Measurements from ENCODE around the gene DMWD.

The DMWD gene

GRCh38 chr19:45792470-45793177 lies at the start of gene DMWD:
Gene DMWD, minus strand, starts transcription at chr19:45792845. Its CDS starts 89 bp downstream, at chr19:45792756.
- peak; percentile 98 for DNase-seq

GRCh38 chr19:45842198-45842597 lies 49.6 kb upstream of the DMWD start:
- no peak for DNase-seq

GRCh38 chr19:45834970-45835369 lies 42.3 kb upstream of the DMWD start:
- no peak for DNase-seq

GRCh38 chr19:45828945-45829344 lies 36.3 kb upstream of the DMWD start:
- DNase-seq: no peak

- DNase-seq: no peak
Observed at GRCh38 chr19:45828523-45828922, 35.9 kb upstream of the DMWD start.

GRCh38 chr19:45827459-45828093 lies 34.9 kb upstream of the DMWD start:
- DNase-seq: no peak

- DNase-seq: no peak
Observed at GRCh38 chr19:45826934-45827333, 34.3 kb upstream of the DMWD start.

GRCh38 chr19:45825917-45826893 lies 33.6 kb upstream of the DMWD start:
- DNase-seq: no peak

GRCh38 chr19:45825263-45825605 lies 32.6 kb upstream of the DMWD start:
- no peak for DNase-seq

- no peak for DNase-seq
Observed at GRCh38 chr19:45824531-45825262, 32.1 kb upstream of the DMWD start.

- no peak for DNase-seq
Observed at GRCh38 chr19:45824041-45824471, 31.4 kb upstream of the DMWD start.

GRCh38 chr19:45823182-45823581 lies 30.5 kb upstream of the DMWD start:
- no peak for DNase-seq

- DNase-seq: no peak
Observed at GRCh38 chr19:45822716-45823115, 30.1 kb upstream of the DMWD start.

GRCh38 chr19:45821570-45821969 lies 28.9 kb upstream of the DMWD start:
- no peak for DNase-seq

GRCh38 chr19:45821103-45821521 lies 28.5 kb upstream of the DMWD start:
- DNase-seq: no peak

- DNase-seq: no peak
Observed at GRCh38 chr19:45820413-45821102, 27.9 kb upstream of the DMWD start.

GRCh38 chr19:45819769-45820168 lies 27.1 kb upstream of the DMWD start:
- no peak for DNase-seq

GRCh38 chr19:45817725-45818301 lies 25.2 kb upstream of the DMWD start:
- no peak for DNase-seq

GRCh38 chr19:45817010-45817724 lies 24.5 kb upstream of the DMWD start:
- DNase-seq: peak; percentile 92

- DNase-seq: no peak
Observed at GRCh38 chr19:45816236-45817009, 23.8 kb upstream of the DMWD start.
